Fibroblast of villous mesenchyme (primary cell): ENCODE measurements around the gene AVL9. TPM values are rescaled to one million over a fixed set of nuclear protein-coding genes. Genes with fewer than 3 reads are reported as not detected.
"Not testable (repeated sequence)": the region's sequence is repeated elsewhere in the genome, so short reads cannot be mapped to it uniquely, and the experiment has no call there.

Source experiments
- DNase-seq: peaks from one replicate; pipeline ENCODE4 v3.0.0-alpha.2; 2010; ENCODE audit warnings: low read depth
- H3K4me3 ChIP-seq: 2 replicates; pipeline ENCODE4 v1.5.1; 2011; ENCODE audit warnings: low read depth, mild to moderate bottlenecking, low read length
- CTCF ChIP-seq: IDR thresholded peaks from 2 replicates; pipeline ENCODE4 v1.5.1; 2012; ENCODE audit warnings: low read depth, mild to moderate bottlenecking, low read length; ENCODE audit not compliant: insufficient read depth
- total RNA-seq: library from RNA; depleted of rRNA; stranded (reverse); fragments of >200 nt; gene quantifications from 2 replicates; pipeline ENCODE4 v1.2.3, GENCODE V29; 2012

AVL9 gene
- total RNA-seq, 1 donor: 41.9 TPM

DNA sequence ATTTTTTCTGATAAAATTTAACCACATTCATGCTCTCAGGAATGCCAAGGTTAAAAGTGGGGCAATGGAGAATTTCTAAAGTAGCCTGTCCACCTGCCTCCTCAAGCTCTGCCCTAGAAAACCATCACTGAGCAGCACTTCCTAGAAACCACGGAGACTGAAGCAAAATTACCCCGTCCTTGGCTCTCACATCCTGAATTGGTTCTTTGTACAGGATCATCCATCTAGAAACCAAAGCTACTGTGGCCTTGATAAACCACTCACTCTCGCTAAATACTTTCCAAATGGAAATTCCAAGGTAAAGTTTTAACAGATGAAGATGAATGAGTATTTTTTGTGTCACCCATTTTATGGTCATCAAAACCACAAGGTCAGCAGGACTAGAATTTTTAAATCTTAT, 96.6 kb downstream of the AVL9 start:
- no peak overlapping the region for H3K4me3 ChIP-seq
- no peak for DNase-seq
- no peak for TF ChIP-seq CTCF

DNA sequence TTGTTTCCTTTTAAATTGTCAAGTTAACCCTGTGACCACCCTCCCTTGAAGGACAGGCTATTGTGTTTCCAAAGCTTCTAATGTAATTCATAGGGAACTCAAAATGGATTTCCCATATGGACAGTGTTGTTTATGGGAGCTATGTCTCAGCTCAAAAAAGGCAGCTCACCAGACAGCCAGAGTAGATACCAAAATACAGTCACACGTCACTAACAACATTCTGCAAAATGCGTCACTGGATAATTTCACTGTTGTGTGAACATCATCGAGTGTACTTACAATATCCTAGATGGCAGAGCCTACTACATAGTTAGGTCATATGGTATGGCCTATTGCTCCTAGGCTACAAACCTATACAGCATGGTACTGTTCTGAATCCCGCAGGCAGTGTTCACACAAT, 97.4 kb downstream of the AVL9 start:
- no peak overlapping the region for H3K4me3 ChIP-seq
- TF ChIP-seq CTCF: no peak
- no peak for DNase-seq

DNA sequence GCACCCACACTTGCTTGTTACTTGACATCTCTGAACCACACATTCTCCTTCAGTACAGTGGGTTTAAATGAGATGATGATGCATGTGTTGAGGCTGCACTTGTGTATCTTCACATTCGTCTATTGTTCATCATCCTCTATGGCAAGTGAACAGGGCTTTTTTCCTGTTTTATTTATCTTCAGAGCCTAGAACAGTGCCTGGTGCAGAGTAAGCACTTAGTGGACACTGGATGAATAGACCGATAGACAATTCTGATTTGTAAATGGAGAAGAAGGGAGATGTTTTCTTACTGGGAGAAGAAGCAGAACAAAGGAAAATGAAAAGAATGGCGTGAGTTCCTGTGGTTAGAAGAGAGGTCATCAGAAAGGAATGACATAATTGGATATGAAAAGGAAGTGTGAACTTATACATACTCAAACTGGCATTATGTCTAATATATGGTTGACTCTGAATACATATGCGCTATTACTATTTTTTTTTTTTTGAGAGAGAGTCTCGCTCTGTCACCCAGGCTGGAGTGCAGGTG, 99.7 kb downstream of the AVL9 start:
- no peak for TF ChIP-seq CTCF
- H3K4me3 ChIP-seq: no peak overlapping the region
- DNase-seq: no peak

GRCh38 chr7:32601196-32601595, 105.9 kb downstream of the AVL9 start:
- not testable (repeated sequence) for DNase-seq

GRCh38 chr7:32602470-32602869, 107.2 kb downstream of the AVL9 start:
- H3K4me3 ChIP-seq: no peak overlapping the region
- no peak for TF ChIP-seq CTCF
- no peak for DNase-seq

More at GRCh38 chr7:32601196-32601595, 105.9 kb downstream of the AVL9 start:
- H3K4me3 ChIP-seq: not testable (repeated sequence)

GRCh38 chr7:32603492-32603891, 108.2 kb downstream of the AVL9 start:
- H3K4me3 ChIP-seq, DNase-seq: not testable (repeated sequence)

DNA sequence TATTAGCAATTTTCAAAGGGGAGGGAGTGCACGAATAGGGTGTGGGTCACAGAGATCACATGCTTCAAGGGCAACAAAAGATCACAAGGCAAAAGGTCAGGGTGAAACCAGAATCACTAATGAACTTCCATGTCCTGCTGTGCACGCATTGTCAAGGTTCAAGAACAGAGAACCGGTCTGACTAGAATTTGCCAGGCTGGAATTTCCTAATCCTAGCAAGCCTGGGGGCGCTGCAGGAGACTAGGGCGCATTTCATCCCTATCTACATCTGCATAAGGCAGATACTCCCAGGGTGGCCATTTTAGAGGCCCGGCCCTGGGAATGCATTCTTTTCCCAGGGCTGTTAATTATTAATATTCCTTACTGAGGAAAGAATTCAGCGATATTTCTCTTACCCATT, 108.8 kb downstream of the AVL9 start:
- not testable (repeated sequence) for DNase-seq, H3K4me3 ChIP-seq

- no peak overlapping the region for H3K4me3 ChIP-seq
- TF ChIP-seq CTCF: no peak
- no peak for DNase-seq
Observed at GRCh38 chr7:32605032-32605431, 109.7 kb downstream of the AVL9 start.

DNA sequence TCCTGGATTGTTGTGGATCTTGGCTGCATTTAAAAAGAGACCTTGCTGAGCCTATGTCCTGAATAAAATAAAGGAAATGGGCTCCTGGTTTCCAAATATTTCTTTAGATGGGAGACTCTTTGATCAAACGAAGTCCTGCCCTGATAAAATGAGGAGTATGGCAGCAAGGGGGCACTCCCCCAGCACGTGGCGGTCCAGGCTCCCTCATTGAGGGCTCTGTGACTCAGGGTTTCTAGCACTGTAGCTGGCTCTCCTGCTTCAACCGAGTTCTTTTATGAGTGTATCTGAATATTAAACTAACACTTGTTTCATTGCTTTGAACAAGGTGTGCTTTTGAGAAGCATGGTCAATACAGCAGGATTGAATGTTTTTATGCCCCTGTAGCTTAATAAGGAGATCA, 114.2 kb downstream of the AVL9 start:
- no peak for TF ChIP-seq CTCF
- H3K4me3 ChIP-seq: no peak overlapping the region
- no peak for DNase-seq
